Measurements from ENCODE around the gene SLX9. TPM values are rescaled to one million over a fixed set of nuclear protein-coding genes. Genes with fewer than 3 reads are reported as not detected.

SLX9 gene
- total RNA-seq, 2 experiments from 2014 or later: 18.6 to 61.6 TPM

DNA sequence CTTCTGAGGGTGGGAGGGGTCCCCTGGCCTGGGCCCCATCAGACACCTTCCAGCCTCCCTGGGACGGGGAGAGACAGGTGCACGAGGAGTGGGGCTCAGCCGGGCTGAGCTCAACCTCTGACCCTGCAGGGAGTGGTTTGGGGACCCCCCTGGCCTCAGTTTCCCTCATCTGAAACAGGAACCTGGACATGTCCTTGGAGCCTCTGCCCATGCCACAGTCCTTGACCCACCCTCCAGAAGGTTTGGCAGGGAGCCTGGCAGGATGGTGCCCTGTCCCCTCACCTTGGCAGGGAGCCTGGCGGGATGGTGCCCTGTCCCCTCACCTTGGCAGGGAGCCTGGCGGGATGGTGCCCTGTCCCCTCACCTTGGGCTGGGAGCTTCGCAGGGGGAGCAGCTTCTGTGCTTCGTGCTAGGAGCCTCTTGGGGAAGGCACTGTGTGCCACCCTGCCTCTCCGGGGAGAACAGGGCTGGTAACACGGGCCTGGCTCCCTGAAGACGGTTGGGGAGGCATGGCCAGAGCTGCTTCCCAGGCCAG, 58.3 kb downstream of the SLX9 start:
- H3K9me3 ChIP-seq (ENCODE audit: low read length): no peaks in the 10 kb centered on the region
- no peaks in the 10 kb centered on the region for H3K4me1 ChIP-seq (ENCODE audit: insufficient read depth, low read length, poor library complexity, severe bottlenecking)
- H4K20me1 ChIP-seq (ENCODE audit: insufficient read depth, low read length): no peaks in the 10 kb centered on the region
- no peak for DNase-seq (ENCODE audit: low spot score)
- H2AFZ ChIP-seq (ENCODE audit: low read length): no peak overlapping the region
- ChIA-PET POLR2A (no interaction called here), CTCF (ENCODE audit: unreplicated experiment) (no interaction called here)
- TF ChIP-seq CTCF (conservative IDR thresholded peaks at IDR 0.05; ENCODE audit: low read length) (no peak), EZH2phosphoT487 (IDR thresholded peaks at IDR 0.05; ENCODE audit: borderline replicate concordance, low read depth, low read length) (no peak)
- H3K36me3 ChIP-seq (ENCODE audit: insufficient read depth, low read length): no peaks in the 10 kb centered on the region
- BruUV-seq (replicated peaks): no TSS peak
- intact Hi-C loops (cut with micrococcal nuclease; ENCODE audit: unreplicated experiment): no loop called here
- H3K9me2 ChIP-seq (ENCODE audit: insufficient read depth, low read length): no peaks in the 10 kb centered on the region
- no peak overlapping the region for H3K4me2 ChIP-seq (ENCODE audit: low read length)
- H3K27ac ChIP-seq (ENCODE audit: low read depth, low read length, poor library complexity, severe bottlenecking): no peak overlapping the region
- H3K79me2 ChIP-seq (ENCODE audit: insufficient read depth, low read depth, low read length): no peaks in the 10 kb centered on the region
- no peak overlapping the region for H3K4me3 ChIP-seq (ENCODE audit: low read depth, low read length, poor library complexity, severe bottlenecking)

DNA sequence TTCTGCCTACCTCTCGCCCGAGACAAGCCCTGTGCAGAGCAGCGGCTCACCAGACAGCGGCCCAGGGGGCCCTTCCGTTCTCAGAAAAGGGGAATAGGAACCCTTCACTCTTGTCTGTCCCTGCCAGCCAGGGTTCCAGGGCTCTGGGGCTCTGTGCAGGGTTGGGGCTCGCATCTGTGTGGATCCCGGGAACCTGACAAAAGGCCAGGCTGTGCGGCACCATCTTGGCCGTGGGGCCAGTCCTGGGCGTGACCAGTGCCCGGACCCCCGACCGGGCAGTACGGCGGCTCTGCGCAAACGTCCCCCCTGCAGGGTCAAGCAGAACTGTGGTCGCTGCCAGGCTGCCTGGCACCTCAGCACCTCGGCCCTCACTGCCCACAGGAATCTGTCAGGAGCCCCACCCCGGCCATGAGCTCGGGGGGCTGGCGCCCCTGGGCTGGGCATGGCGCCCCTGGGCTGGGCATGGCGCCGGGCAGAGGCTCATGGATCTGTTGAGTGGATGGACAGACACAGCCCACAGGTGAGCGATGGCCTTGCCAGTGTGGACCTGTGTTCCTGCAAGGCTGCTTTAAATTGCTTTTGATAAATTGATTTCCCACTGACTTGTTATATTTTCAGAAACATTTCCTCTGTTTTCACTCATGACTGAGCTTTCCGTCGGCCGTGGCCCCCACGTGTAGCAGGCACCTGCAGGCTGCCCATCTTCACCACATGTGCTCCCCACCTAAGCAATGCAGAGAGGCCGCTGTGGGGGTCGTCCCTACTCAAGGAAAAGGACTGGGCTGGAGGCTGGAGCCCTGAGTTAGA, 59.0 kb downstream of the SLX9 start:
- Histone ChIP-seq H3K27ac (ENCODE audit: low read depth, low read length, poor library complexity, severe bottlenecking) (no peak overlapping the region), H2AFZ (ENCODE audit: low read length) (no peak overlapping the region), H3K4me2 (ENCODE audit: low read length) (no peak overlapping the region), H3K9me2 (ENCODE audit: insufficient read depth, low read length) (no peaks in the 10 kb centered on the region), H3K4me3 (ENCODE audit: low read depth, low read length, poor library complexity, severe bottlenecking) (no peak overlapping the region), H3K36me3 (ENCODE audit: insufficient read depth, low read length) (no peaks in the 10 kb centered on the region), H3K9me3 (ENCODE audit: low read length) (no peaks in the 10 kb centered on the region), H3K4me1 (ENCODE audit: insufficient read depth, low read length, poor library complexity, severe bottlenecking) (no peaks in the 10 kb centered on the region), H4K20me1 (ENCODE audit: insufficient read depth, low read length) (no peaks in the 10 kb centered on the region), H3K79me2 (ENCODE audit: insufficient read depth, low read depth, low read length) (no peaks in the 10 kb centered on the region)
- ChIA-PET POLR2A (no interaction called here), CTCF (ENCODE audit: unreplicated experiment) (no interaction called here)
- TF ChIP-seq CTCF (conservative IDR thresholded peaks at IDR 0.05; ENCODE audit: low read length): no peak
- no TSS peak for BruUV-seq (replicated peaks)
- no peak for DNase-seq (ENCODE audit: low spot score)
- intact Hi-C loops (cut with micrococcal nuclease; ENCODE audit: unreplicated experiment): no loop called here

DNA sequence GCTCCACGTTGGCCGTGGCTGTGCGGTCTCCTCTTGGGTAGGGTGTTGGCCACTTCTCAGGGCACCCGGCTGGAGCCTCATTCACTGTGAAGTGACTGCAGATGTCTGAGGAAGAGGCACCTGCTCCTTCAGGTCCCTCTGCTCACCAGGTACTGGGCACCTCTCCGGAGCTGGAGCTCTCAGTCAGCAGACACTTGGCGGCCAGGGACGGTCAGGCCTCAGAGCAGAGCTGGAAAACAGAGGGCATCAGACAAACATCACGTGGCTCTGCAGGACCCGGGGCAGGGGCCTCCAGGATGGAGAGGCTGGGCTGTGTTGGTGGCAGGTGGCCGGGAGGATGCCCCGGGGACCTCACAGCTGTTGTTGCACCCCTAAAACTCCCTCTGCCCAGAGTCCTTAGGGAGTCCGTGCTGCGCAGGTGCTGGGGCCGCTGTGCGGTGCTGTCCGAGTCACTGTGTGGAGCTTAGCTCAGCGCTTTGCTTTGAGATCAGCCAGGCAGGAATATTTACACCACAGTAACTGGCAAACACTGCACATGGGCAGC, 59.7 kb downstream of the SLX9 start:
- Histone ChIP-seq H3K36me3 (ENCODE audit: insufficient read depth, low read length) (no peaks in the 10 kb centered on the region), H4K20me1 (ENCODE audit: insufficient read depth, low read length) (no peaks in the 10 kb centered on the region), H2AFZ (ENCODE audit: low read length) (no peak overlapping the region), H3K79me2 (ENCODE audit: insufficient read depth, low read depth, low read length) (no peaks in the 10 kb centered on the region), H3K9me2 (ENCODE audit: insufficient read depth, low read length) (no peaks in the 10 kb centered on the region), H3K9me3 (ENCODE audit: low read length) (no peaks in the 10 kb centered on the region), H3K4me3 (ENCODE audit: low read depth, low read length, poor library complexity, severe bottlenecking) (no peak overlapping the region), H3K27ac (ENCODE audit: low read depth, low read length, poor library complexity, severe bottlenecking) (no peak overlapping the region), H3K4me2 (ENCODE audit: low read length) (no peak overlapping the region), H3K4me1 (ENCODE audit: insufficient read depth, low read length, poor library complexity, severe bottlenecking) (no peaks in the 10 kb centered on the region)
- intact Hi-C loops (cut with micrococcal nuclease; ENCODE audit: unreplicated experiment): no loop called here
- ChIA-PET CTCF (ENCODE audit: unreplicated experiment) (no interaction called here), POLR2A (no interaction called here)
- no peak for DNase-seq (ENCODE audit: low spot score)
- TF ChIP-seq EZH2phosphoT487 (IDR thresholded peaks at IDR 0.05; ENCODE audit: borderline replicate concordance, low read depth, low read length): no peak
- BruUV-seq (replicated peaks): no TSS peak
